Measurements from ENCODE around the gene PPP1R9B.

PPP1R9B gene

DNA sequence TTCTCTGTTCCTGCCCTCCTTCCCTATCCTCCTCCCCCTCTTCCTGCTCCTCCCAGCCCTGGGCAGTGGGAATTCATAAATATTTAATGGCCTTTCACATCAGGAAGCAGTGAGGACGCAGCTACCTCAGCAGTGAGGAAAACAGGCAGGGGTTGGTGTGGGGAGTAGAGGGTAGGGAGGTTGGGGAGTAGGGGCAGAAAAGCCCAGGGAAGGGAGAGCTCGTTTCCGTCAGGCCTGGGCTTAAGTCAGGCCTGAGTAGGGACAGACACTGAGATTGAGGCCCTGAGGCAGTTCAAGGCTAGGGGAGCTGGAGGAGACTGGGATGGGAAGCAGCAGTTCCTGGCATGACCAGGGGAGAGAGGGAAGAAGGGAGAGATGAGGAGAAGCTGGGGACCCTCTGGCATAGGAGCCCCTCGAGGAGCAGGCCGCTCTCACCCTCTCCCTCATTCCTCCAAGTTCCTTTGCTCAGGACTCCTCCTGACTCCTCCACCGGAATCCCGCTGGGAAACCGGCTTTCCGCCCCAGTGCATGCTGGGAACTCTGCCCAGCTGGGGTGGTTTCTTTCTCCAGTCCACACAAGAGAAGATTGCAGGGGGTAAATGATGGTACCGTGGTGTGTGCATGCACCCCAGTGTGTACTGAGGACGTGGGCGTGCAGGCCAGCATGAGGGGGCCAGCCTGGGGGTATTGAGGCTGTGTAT lies 26.7 kb downstream of the PPP1R9B start:
- ATAC-seq = no peak
- DNase-seq = no peak

GRCh38 chr17:50122945-50123344 lies 27.5 kb downstream of the PPP1R9B start:
- no peak for DNase-seq
- ATAC-seq = no peak

GRCh38 chr17:50120475-50121253 lies 29.8 kb downstream of the PPP1R9B start:
- ATAC-seq (no peak), DNase-seq (no peak)

- DNase-seq = no peak
Observed at GRCh38 chr17:50118828-50119218, 31.7 kb downstream of the PPP1R9B start.

DNA sequence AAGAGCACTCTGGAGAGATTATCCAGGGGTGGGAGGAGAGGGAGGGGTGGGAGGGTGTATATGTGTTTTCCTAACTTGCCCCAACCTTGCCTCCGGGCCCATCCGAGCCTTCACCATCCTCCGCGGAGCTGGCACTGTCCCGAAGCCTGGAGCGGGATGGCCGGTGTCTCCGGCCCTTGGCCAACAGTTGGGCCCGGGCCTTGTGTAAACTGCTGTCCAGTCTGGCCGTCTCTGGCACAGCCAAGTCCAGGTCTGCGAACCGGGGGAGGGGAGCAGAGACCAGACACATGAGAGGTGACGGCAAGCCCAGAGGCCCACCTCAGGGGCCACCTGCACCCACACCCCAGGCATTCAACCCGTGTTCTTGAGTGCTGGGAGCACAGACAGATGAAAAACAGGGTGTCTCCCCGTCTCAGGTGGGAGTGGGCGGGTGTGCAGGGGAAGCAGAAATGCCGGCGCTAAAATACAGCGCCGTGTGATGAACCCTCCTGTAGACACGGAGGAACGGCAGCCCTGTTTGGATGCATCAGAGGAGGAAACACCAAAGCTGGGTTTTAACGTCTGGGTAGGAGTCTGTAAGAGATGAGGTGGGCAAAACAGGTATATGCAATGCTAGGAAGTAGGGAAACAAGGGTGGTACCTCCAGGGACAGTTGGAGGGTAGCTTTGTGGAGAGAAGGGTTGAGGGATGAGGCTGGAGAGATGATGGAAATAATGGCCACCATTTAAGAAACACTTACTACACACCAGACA lies 32.2 kb downstream of the PPP1R9B start:
- DNase-seq (no peak), ATAC-seq (no peak)

More at GRCh38 chr17:50118828-50119218, 31.7 kb downstream of the PPP1R9B start:
- no peak for ATAC-seq

DNA sequence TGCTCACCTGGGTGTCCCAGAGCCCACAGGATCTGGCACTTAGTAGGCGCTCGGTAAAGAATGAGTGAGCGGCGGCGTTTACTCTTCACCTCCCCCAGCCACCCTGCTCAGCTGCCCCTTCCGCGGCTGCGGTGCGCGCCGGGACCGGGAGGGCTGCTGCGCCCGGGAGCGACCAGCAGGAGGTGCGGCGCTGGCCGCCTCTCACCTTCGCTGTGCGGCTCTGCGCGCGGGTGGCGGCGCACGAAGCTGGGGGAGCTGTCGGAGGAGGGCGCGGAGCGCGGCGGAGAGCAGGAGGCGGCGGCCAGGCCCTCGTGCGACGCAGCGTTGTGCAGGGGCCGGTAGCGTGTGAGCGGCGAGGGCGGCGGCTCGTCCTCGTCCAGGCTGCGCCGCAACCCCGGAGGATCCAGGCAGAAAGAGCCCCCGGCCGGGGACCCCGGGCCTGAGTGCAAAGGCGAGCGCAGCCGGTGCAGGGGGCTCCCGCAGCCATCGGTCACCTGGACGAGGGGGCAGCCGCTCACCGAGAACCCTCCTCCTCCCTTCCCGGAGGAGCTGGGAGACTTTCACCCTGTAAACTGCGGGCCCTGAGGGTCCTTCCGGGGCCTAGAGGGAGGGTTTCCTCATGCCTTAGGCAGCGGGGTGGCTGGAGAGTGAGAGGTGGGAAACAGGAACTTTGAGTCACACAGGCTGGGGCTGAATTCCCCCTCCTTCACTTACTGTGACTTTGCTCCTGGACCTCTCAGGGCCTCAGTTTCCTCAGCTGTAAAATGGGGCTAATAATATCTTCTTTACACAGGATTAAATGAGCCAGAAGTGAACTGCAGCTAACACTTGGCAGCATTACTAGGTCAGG lies 33.0 kb downstream of the PPP1R9B start:
- ATAC-seq = peak; percentile 81
- DNase-seq = peak; percentile 75

- no peak for DNase-seq
Observed at GRCh38 chr17:50115756-50116155, 34.7 kb downstream of the PPP1R9B start.

DNA sequence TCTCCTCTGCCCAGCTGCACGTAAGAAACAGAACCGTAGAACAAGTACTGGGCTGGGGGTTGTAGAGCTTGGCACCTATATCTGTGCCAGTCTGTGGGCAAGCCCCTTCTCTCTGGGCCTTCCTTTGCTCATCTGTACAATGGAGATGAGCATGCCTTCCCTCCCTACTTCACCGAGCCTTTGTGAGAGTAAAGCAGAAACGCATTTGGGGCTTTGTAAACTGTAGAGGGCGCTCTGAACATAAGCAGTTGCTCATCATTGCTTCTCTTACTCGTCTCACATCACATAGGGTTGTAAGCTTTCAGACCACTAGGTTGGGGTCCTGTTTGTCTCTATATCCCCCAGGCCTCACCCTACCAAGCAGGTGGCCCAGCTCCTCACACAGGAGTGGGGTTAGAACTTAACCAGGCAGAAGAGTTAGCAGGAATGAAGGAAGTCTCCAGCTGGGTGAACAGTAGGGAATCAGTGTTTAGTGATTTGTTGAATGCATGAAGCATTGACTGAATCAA lies 35.6 kb downstream of the PPP1R9B start:
- peak; percentile 46 for DNase-seq

More at GRCh38 chr17:50115756-50116155, 34.7 kb downstream of the PPP1R9B start:
- no peak for ATAC-seq

DNA sequence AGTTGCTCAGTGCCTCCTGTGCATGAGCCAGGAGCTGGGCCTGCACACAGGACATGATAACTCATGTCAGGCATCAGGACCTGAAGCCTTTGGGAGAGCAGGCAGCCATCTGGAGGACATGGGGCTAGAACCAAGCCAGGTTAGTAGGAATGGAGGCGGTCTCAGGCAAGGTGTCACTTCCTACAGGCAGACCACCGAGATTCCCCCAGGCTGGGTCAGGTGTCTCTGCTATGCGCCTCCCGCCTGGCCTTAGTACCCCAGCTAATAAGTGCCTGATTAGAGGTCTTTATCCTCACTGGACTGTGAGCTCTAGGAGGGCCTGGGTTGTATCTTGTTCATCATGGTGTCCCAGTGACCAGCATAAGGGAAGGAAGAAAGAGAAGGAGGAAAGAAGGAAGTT lies 36.1 kb downstream of the PPP1R9B start:
- no peak for DNase-seq

More for the DNA sequence above, 35.6 kb downstream of the PPP1R9B start:
- ATAC-seq = peak; percentile 33

GRCh38 chr17:50113624-50114320 lies 36.7 kb downstream of the PPP1R9B start:
- ATAC-seq (no peak), DNase-seq (no peak)

More for the DNA sequence above, 36.1 kb downstream of the PPP1R9B start:
- ATAC-seq = no peak

DNA sequence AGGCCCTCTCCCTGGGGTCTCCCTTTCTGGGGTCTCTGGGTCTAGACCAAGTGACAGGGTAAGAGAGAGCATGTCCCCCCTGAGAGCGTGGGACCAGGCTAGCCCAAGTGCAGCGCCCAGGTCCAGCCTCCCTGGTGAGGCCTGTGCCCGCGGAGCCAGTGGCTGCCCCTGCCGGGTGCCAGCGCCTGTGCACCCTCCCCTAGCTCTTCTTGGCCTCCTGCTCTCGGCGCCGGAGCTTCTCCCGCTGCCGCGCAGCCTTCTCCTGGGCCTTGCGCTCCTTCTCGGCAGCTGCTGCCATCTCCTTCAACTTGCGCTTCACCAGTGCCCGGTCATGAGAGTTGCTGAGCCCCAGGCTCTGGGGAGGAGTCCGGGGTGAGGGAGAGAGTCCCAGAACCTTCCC lies 37.8 kb downstream of the PPP1R9B start:
- DNase-seq (no peak), ATAC-seq (no peak)

- DNase-seq = no peak
- no peak for ATAC-seq
Observed at GRCh38 chr17:50111673-50112655, 38.5 kb downstream of the PPP1R9B start.

- no peak for DNase-seq
- ATAC-seq = no peak
Observed at GRCh38 chr17:50110591-50111349, 39.7 kb downstream of the PPP1R9B start.

GRCh38 chr17:50109785-50110184 lies 40.7 kb downstream of the PPP1R9B start:
- ATAC-seq (no peak), DNase-seq (no peak)

- no peak for ATAC-seq
- DNase-seq = no peak
Observed at GRCh38 chr17:50109207-50109606, 41.3 kb downstream of the PPP1R9B start.

- ATAC-seq = no peak
- no peak for DNase-seq
Observed at GRCh38 chr17:50108556-50108955, 41.9 kb downstream of the PPP1R9B start.

- no peak for DNase-seq
- ATAC-seq = no peak
Observed at GRCh38 chr17:50107790-50108414, 42.6 kb downstream of the PPP1R9B start.

DNA sequence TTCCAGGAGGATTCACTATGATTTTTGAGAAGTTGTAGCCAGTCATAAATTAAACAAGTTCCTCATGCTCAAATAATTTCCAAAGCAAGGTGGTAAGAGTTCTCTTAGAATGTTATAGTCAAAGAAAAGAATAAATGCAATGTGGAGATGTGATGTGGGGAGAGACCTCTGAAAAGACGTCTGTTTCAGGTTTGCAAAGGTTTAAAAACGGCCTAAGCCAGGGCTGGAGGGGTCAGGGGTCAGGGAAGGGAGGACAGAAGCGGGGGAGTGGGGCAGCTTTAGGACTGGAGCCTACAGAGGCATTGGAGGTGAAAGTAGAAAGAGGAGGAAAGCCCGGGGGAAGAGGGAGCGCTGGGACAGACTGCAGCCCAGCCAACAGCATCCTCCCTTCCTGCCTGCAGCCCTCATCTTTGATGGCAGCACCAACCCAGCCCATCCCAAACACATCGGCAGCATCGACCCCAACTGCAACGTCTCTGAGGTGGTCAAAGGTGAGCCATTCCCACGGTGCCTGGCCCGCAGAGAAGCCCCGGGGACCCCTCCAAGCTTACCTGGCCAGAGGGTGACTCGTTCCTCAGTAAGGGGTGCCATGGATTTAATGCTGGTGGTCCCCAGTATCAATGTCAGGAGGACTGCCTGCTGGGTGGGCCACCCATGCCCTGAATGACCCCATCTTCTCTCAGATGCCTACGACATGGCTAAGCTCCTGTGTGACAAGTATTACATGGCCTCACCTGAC lies 43.9 kb downstream of the PPP1R9B start:
- ATAC-seq (no peak), DNase-seq (no peak)
